Ramos (cell line): ENCODE results near the gene SELENOM.

Experiments
- in situ Hi-C: fragments of 300-500 bp; cut with MboI; formaldehyde crosslinking; loops from one replicate; pipeline ENCODE4 v1.14.3; 2022; ENCODE audit warnings: low sequenced_read_pairs; ENCODE audit not compliant: unreplicated experiment

SELENOM gene, protein sequence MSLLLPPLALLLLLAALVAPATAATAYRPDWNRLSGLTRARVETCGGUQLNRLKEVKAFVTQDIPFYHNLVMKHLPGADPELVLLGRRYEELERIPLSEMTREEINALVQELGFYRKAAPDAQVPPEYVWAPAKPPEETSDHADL

DNA sequence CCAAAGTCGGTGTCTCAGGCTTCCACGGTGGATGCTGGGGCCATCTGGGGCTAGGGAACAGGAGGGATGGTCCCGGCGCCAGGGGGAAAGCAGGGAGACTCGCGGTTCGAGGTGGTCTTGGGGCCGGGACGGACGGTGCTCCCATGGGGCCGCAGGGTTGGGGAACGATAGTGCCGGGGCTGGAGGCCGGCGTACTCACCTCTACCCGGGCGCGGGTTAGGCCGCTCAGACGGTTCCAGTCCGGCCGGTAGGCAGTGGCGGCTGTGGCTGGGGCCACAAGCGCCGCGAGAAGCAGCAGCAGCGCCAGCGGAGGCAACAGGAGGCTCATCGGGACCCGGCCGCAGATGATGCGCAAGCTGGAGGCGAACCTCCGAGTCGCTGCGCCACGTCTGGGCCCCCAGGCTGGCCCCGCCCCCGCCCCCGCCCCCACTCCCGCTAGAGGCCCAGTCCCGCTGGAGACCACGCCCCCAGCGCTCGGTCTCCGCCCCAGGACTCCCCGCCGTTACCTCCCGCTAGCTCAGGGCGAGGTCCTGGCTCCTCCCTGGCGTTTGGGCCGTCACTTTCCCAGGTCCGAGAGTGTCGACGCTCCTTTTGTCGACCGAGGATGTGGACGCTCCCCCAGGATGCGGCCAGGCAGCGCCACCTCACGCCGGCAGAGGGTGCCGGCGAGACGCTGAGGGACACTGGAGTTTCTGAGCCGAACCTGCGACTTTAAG, at the start of gene SELENOM:
SELENOM (minus strand) TSS at position 391 of the 716 bp plus-strand sequence; CDS start at position 328, 63 bp downstream.
- in situ Hi-C loops = no loop called here

DNA sequence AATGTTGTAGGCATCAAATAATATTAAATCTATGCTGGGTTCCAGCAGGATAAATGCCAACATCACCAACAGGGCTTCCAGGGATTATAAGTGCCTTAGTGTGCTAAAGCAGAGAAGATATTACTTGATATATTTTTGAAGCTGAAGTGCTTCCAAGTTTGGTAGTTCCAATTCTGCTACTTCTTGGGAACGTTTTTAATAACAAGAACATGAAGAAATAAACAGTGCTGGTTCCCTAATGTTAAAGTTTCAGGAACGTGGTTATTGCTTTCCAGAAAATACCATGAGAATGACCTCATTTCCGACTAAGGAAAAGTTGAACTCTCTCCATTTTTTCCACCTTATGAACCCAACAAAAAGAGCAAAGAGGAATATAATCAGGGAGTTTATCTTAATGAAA, 48.1 kb upstream of the SELENOM start:
- in situ Hi-C loops = no loop called here

DNA sequence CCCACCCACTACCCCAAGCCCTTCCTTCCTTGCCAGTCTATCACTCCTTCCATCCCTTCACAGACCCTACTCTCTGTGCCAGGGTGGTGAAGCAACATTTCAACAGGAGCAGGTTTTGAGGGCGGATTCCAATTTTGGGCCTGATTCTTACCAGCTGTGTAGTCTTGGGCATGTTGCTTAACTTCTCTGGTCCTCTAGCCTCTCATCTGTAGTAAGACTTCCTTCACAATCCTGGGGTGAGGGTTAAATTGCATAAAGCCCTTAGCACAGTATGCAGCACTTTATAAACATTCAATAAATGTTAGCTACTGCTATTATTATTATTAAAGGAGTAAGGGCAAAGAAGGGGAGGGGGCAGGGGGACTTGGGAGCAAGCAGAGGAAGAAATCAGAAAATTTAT, 47.6 kb upstream of the SELENOM start:
- in situ Hi-C loops = no loop called here

DNA sequence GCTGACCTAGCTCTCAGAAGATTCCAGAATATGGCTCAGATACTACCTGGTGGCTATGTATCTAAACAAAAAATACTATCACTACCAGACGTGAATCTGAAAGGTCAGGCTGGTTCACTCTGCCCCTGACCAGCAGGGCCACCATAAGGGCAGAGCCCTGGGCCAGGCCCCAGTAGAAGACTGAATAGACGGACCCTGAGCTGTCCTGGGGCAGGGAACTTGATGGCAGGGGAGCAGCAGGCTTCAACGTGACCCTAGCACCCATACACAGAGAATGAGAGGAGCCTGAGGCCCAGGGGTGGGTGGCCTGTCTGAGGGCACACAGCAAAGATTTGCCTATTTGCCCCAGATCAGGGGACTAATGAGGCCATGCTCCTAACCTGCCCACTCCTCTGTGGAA, 46.0 kb upstream of the SELENOM start:
- in situ Hi-C loops = no loop called here

DNA sequence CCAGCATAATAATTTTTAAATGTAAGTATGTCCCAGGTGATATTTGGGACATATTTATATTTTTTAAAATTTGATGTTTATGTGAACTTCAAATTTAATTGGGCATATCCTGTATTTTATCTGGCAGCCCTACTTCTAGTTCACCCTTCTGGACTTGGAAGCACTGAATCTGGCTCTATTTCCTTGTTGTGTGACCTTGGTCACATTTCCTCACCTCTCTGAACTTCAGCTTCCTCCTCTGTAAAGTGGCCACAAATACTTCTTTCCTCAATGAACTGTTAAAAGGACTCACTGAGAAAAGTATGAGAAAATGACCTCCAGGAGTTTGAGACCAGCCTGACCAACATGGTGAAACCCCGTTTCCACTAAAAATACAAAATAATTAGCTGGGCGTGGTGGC, 44.5 kb upstream of the SELENOM start:
- in situ Hi-C loops = no loop called here

DNA sequence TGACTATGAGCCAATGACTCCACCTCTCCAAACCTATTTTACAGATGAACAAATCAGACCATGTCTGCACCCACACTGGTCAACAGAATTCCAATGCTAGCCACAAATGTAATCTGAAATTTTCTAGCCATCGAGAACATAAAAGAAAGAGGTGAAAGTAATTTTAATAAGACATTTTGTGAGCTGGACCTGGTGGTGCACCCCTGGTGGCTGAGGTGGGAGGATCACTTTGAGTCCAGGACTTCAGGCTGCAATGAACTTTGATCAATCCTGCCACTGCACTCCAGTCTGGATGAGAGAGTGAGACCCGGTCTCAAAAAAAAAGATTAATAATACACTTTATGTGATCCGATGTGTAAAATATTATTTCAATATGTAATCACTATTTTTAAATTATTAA, 43.2 kb upstream of the SELENOM start:
- in situ Hi-C loops = no loop called here

DNA sequence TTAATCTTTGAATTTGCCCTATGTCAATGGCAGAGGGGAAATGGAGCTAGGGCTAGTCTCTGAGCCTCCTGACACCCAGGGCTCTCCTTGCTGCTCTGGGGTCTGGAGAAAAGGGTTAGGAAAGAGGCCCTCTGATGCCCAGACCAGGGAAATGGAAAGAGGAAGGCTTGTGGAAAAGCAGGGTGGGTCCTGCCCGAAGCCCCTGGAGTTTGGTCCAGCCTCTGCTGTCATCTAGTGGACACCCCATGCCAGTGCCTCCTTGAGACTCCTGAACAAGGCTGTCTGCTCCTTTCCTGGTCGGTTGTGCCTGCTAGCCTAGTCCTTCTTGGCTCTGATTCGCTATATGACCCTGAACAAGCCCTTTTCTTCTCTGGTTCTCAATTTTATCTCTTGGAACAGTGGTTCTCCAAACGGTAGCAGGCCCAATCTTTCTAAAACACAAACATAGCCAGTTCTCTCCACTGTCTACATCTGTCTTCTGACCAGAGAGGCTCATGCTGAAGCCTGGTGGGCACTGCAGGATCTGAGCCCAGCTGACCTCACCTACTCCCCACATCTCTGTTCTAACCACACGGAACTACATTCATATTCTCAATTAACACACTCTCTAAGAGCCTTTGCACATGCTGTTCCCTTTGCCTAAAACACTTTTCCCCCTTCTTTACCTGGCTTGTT, 41.7 kb upstream of the SELENOM start:
- in situ Hi-C loops = loop anchor here (10.0 kb wide), 1 partner anchor 384 kb away; no protein-coding TSS in a partner anchor

DNA sequence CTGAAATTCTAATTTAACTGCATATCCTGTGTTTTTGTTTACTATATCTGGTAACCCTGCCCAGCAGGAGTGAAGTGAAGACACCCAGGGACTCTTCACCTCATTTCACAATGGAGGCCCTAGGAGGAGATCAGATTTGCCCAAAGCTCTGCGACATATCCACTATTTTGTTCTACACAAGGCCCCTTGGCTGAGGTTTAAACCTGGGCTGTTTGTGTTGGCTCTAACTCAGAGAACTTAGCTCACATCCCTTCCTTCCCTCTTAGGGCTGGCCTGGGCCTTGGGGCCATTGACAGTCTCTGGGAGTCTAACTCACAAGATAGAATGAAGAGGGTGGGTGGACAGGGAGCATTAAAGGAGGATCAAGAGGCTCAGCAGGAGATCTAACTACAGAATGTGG, 41.1 kb upstream of the SELENOM start:
- in situ Hi-C loops = loop anchor here (10.0 kb wide), 1 partner anchor 384 kb away; no protein-coding TSS in a partner anchor

DNA sequence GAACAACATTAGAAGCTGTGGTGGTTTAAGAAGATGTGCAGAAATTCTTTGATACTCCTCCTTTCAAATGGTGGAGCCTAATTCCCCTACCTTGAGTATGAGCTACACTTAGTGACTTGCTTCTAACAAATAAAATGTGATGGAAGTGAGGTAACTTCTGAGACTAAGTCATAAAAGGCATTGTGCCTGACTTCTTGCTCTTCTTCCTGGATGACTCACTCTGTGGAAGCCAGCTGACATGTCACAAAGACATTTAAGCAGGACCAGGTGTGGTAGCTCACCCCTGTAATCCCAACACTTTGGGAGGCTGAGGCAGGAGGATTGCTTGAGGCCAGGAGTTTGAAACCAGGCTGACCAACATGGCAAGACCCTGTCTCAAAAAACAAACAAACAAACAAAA, 36.9 kb upstream of the SELENOM start:
- in situ Hi-C loops = loop anchor here (10.0 kb wide), 1 partner anchor 379 kb away; no protein-coding TSS in a partner anchor

DNA sequence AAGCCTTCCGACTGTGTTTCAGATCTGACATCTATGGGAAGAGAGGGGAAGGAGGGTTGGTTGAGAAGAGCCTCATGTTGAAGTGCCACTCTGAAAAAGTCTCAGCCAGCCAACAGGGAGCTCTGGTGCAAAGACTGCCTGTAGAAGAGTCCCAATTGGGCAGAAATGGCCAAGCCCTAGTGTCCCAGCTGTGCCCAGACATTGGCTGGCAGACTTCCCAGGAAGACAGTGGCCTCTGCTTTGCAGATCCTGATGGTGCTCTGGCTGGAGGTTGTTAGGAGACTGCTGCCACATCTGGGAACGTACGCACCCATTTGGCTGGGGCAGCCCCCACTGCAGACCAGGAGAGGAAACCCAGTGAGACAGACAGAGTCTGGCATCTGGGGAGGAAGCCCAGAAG, 36.2 kb upstream of the SELENOM start:
- in situ Hi-C loops = loop anchor here (10.0 kb wide), 1 partner anchor 379 kb away; no protein-coding TSS in a partner anchor

DNA sequence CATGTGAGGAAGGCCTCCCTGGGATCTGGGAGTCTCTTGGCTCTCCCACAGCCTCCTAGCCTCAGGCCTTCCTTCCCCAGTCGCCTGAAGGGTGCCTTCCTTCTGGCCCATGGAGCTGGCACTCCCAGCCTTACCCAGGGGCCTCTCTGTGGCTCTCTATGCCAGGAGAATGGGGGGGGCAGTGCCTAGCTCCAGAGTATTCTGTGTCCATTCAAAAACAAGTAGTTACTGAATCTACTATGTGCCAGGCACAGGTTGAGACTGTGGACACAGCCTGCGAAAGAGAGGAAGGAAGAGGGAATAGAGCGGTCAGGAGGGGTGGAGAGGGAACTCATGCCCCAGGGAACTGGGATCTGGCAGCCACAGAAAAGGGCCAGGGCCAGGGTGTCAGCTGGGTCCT, 35.7 kb upstream of the SELENOM start:
- in situ Hi-C loops = loop anchor here (10.0 kb wide), 1 partner anchor 378 kb away; no protein-coding TSS in a partner anchor

DNA sequence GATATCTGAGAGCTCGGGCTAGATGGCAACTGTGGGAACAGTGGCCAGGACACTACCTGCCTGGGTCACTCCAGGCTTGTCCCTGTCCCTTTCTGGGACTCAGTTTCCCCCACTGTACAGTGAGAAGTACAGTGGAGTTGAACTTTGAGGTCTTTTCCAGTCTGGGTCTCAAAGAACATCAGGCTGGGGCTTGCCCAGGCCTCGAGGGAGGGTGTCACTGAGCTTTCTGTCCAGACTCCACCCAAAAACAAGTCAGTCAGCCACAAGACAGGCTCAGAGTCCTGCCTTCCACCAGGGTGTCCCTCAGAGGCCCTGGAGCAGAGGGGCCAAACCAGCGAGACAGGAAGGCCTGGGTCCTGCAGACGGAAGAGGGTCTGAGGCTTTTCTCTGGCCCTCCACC, 34.9 kb upstream of the SELENOM start:
- in situ Hi-C loops = loop anchor here (10.0 kb wide), 1 partner anchor 377 kb away; no protein-coding TSS in a partner anchor

DNA sequence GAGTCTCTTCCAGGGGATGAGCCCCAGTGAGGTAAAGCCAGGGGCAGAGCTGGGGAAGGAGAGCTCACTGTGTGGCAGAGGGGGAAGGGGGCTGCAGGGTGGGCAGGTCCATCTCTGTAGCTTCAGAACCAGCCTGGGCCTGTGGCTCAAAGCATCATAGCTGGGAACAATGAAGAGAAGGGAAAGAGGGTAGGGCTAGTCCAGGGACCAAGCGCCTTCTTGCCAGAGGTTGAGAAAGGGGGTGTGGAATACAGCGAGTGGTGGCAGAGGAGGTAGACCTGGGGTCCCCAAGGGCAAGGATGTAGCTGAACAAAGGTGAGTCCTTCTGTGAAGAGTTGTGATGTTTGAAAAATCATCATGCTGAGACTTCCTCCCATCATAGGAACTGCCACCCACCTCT, 34.2 kb upstream of the SELENOM start:
- in situ Hi-C loops = loop anchor here (10.0 kb wide), 1 partner anchor 377 kb away; no protein-coding TSS in a partner anchor

DNA sequence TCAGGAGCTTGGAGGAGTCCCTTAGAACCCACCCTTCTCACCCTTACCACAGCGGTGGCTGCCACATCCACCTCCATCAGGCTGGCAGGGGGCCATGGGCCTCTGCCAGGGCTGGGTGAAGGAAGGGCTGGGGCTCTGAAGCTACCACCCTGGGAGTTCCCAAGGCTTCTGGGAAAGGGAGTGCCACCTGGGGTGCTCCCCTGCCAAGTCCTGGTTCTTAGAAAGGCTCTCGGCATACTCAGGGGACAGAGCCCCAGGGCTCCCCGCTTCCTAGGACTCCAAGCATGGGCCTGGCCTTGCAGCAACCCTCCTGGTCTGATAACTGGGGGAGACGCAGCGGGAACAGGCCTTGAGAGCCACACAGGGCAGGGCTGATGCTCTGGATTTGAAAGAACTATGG, 33.4 kb upstream of the SELENOM start:
- in situ Hi-C loops = loop anchor here (10.0 kb wide), 1 partner anchor 376 kb away; no protein-coding TSS in a partner anchor

DNA sequence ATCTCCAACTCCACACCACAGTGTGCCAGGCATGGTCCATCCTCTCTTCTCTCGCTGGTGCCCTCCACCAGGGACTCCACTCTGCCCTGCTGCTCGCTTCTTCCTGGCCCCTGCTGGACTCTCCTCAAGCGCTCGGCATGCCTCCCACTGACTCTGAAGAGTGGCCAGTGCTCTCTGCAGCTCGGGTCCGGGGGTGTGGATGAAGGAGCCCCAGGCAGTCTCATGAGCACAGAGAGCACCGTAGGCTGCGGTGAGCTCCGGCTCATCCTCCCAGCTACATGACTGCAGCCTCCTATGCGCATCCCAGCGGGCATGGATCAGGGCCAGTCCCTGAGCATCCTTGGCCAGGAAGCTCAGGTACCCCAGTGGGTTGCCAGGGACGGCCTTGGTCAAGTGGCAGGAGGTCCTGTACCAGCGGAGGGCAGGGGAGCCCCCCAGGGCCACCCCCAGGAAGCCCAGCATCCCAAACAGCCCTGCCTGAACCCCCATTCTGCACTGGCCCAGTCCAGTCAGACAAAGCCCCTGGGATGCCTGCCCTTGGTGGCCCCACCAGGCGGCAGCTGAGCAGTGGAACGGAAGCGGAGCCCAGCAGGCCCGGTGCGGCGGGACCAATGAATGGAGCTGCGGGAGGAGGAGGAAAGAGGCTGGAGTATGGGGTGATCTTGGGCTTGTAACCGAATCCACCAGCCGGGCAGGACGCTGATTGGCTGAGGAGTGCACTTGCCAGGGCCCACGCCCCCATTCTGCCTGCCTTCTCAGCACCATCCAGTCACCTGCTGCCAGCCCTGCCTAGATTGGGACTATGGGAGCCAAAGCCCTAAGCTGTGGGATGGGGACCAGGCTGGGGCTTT, 32.7 kb upstream of the SELENOM start, which contains the start of gene PLA2G3:
PLA2G3 (minus strand) TSS at position 643 of the 851 bp plus-strand sequence; CDS start at position 489, 154 bp downstream.
- in situ Hi-C loops = loop anchor here (10.0 kb wide), 1 partner anchor 375 kb away; no protein-coding TSS in a partner anchor

DNA sequence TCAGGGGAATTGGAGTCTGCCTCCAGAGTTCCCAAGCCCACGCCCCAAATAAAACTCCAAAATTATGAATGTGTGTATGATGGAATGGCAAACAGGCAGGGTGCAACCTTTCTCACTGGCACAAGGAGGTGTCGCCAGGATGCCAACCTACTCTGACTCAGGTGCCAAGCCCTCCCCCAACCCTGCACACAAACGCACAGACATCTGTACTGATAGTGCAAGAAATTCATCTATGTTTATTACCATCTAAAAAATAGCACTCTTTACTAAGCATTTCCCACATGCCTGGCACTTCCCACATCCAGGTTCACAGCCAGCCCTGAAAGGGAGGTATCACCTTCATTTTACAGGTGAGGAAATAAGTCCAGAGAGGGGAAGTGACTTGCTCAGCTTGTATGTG, 31.7 kb upstream of the SELENOM start:
- in situ Hi-C loops = no loop called here

DNA sequence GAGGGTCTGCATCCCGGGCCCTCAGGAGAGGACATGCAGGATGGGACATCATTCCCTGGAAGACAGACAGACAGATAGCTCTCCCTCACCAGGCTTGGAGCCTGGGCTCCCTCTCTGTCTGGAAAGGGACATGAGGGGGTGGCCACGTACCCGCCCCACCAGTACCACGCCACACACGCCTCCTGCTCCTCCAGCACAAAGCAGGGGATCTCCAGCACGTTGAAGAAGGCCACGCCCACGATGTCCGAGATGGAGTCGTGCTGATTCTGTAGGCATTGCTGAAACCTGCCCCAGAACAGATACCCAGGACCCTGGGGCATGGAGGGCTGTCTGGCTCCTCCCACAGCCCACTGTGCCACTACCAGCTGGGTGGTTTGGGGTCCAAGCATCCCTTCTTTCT, 30.8 kb upstream of the SELENOM start:
- in situ Hi-C loops = no loop called here

DNA sequence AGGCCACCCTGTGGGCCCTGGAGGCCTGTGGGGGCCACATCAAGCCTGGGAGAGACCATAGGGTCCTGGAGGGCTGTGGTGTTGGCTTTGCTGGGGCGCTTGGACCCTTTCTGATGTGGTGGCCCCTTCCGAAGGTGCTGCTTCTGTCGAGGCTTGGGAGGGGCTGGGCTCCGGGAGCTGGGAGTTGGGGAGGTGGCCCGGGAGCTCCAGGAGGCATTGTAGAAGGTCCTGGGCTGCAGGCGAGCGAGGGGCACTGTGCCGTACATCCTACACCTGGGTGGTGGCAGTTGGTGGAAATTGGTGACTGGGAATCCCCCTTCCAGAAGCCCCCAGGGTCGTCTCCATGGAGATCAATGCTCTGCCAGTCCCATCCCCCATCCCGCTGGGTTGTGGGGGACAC, 30.4 kb upstream of the SELENOM start:
- in situ Hi-C loops = no loop called here

DNA sequence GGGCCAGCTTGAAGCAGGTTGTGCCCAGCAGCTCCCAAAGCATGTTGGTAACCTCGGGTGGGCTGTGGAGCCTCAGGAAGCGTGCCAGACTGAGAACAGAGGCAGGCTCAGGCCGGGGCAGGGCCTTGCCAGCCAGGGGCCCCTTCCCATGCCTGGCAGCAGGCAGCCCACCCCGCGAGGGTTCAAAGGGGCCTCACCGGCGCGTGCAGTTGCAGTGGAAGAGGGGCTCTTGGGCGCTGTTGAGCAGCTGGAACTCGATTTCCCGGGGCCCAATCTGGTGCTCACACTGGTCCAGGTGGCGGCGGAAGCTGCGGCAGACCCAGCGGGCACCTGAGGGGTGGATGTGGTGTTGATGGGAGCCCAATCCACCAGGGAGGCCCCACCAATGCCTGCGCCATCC, 29.3 kb upstream of the SELENOM start:
- in situ Hi-C loops = no loop called here

DNA sequence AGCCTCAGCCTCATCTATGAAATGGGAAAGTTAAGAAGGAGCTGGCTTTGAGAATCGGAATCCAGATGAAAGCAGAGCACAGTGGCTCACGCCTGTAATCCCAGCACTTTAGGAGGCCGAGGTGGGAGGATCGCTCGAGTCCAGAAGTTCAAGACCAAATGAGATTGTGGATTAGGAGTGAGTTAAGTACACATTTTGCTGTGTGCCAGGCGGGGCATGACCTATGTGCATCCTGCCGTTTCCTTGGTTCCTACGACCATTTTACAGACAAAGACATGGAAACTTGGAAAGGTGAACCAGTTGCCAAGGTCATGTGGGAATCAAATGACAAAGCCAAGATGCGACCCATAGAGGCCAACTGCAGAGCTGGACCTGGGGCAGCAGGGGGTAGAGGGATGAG, 28.8 kb upstream of the SELENOM start:
- in situ Hi-C loops = no loop called here
